PC-9 (cell line): Measurements from ENCODE around the gene TUSC2.

Source experiments
- CTCF ChIP-seq: fragments of 200-600 bp; sonication (generic); conservative IDR thresholded peaks from 2 replicates; pipeline ENCODE4 v1.6.1; 2017; ENCODE audit warnings: mixed run types, antibody characterized with exemption, mild to moderate bottlenecking, moderate library complexity
- EZH2 ChIP-seq: fragments of 200-600 bp; sonication (generic); IDR thresholded peaks from 2 replicates; pipeline ENCODE4 v1.8.0; 2017; ENCODE audit warnings: antibody characterized with exemption, low read depth

GRCh38 chr3:50287262-50287661 lies 40.8 kb downstream of the TUSC2 start:
- TF ChIP-seq CTCF: no peak
- no peak for TF ChIP-seq EZH2
